Hepatocyte (in vitro differentiated cells): ENCODE results near the gene NXT1. TPM values are rescaled to one million over a fixed set of nuclear protein-coding genes. Genes with fewer than 3 reads are reported as not detected.

Experiments
- DNase-seq: peaks from one replicate; pipeline ENCODE4 v3.0.0-alpha.2; 2016; ENCODE audit warnings: low spot score
- H2AFZ ChIP-seq: fragments of 200-600 bp; sonication (generic); 2 replicates; pipeline ENCODE4 v1.6.0; 2016; ENCODE audit warnings: antibody characterized with exemption, mild to moderate bottlenecking
- H3K27ac ChIP-seq: fragments of 200-600 bp; sonication (generic); 2 replicates; pipeline ENCODE4 v1.5.1; 2016; ENCODE audit warnings: mild to moderate bottlenecking
- H3K27me3 ChIP-seq: fragments of 200-600 bp; sonication (generic); 2 replicates; pipeline ENCODE4 v1.6.1; 2016
- H3K36me3 ChIP-seq: fragments of 200-600 bp; sonication (generic); replicated peaks from 2 replicates; pipeline ENCODE4 v1.5.1; 2016; ENCODE audit warnings: low read depth; ENCODE audit not compliant: insufficient read depth
- H3K4me1 ChIP-seq: fragments of 200-600 bp; sonication (generic); 2 replicates; pipeline ENCODE4 v1.5.1; 2016; ENCODE audit warnings: mild to moderate bottlenecking, moderate library complexity; ENCODE audit not compliant: insufficient read depth
- H3K4me2 ChIP-seq: fragments of 200-600 bp; sonication (generic); 2 replicates; pipeline ENCODE4 v1.6.0; 2016
- H3K4me3 ChIP-seq: fragments of 200-600 bp; sonication (generic); 2 replicates; pipeline ENCODE4 v1.5.1; 2016; ENCODE audit warnings: mild to moderate bottlenecking
- H3K79me2 ChIP-seq: fragments of 200-600 bp; sonication (generic); 2 replicates; pipeline ENCODE4 v1.6.0; 2017; ENCODE audit warnings: mild to moderate bottlenecking
- H3K9me2 ChIP-seq: fragments of 200-600 bp; sonication (generic); replicated peaks from 2 replicates; pipeline ENCODE4 v1.6.0; 2017; ENCODE audit warnings: mild to moderate bottlenecking; ENCODE audit not compliant: insufficient read depth
- H3K9me3 ChIP-seq: fragments of 200-600 bp; sonication (generic); 2 replicates; pipeline ENCODE4 v1.5.1; 2016; ENCODE audit warnings: low read depth, mild to moderate bottlenecking
- H4K20me1 ChIP-seq: fragments of 200-600 bp; sonication (generic); 2 replicates; pipeline ENCODE4 v1.6.0; 2016; ENCODE audit warnings: mild to moderate bottlenecking; ENCODE audit not compliant: insufficient read depth, poor library complexity, severe bottlenecking
- CTCF ChIP-seq: fragments of 200-600 bp; sonication (generic); IDR thresholded peaks from 2 replicates; pipeline ENCODE4 v1.5.1; 2016; ENCODE audit warnings: antibody characterized with exemption, mild to moderate bottlenecking; ENCODE audit not compliant: poor library complexity
- EZH2 ChIP-seq: fragments of 200-600 bp; sonication (generic); IDR thresholded peaks from 2 replicates; pipeline ENCODE4 v1.6.1; 2016; ENCODE audit warnings: antibody characterized with exemption, mild to moderate bottlenecking, borderline replicate concordance
- EZH2phosphoT487 ChIP-seq: fragments of 200-600 bp; sonication (generic); IDR thresholded peaks from one replicate; pipeline ENCODE4 v1.6.1; 2018; ENCODE audit warnings: antibody characterized with exemption, mild to moderate bottlenecking, low read depth, moderate library complexity; ENCODE audit not compliant: unreplicated experiment, severe bottlenecking
- WGBS: methylation state at CpG from one replicate; pipeline ENCODE4 v1.1.6; 2016; ENCODE audit warnings: low lambda C conversion rate; ENCODE audit errors: missing lambda C conversion rate; 5-methylcytosine and 5-hydroxymethylcytosine counted together
- polyA plus RNA-seq: library from polyadenylated mRNA; unstranded; fragments of >200 nt; fragmentation: Nextera tagmentation; extraction: Ambion mirVana; gene quantifications from 2 replicates; pipeline ENCODE4 v1.2.1, GENCODE V29; 2016
- total RNA-seq: library from RNA; depleted of rRNA; stranded (reverse); fragments of >200 nt; gene quantifications from 2 replicates; pipeline ENCODE4 v1.2.3, GENCODE V29; 2014

The NXT1 gene
- total and polyA plus RNA-seq, 2 experiments from 2014 or later: 29.7 to 36.3 TPM

DNA sequence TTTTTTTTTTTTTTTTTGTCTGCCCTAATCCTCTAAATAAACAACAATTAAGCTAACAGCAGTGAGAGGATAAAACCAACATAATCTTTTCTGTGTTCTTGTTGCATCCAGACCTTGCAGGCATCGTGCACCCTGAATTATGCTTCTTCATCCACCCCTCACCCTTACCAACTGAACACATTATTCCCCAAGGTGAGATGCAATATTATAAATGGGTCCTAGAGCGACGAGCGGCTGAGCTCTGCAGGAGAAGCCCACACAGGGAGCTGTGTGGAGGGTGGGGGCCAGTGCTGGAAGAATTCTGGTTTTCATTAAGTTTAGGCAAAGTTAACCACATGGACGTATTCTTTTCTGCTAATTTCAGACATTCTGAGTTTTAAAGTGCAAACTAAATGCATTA is 32.2 kb upstream of the NXT1 start:
- Histone ChIP-seq H3K27ac (no peak overlapping the region), H4K20me1 (no peaks in the 10 kb centered on the region), H3K9me2 (no peaks in the 10 kb centered on the region), H3K9me3 (no peaks in the 10 kb centered on the region), H3K27me3 (no peaks in the 10 kb centered on the region), H3K4me1 (no peaks in the 10 kb centered on the region), H3K4me2 (no peak overlapping the region), H3K4me3 (no peak overlapping the region), H3K36me3 (no peaks in the 10 kb centered on the region), H2AFZ (no peak overlapping the region), H3K79me2 (no peaks in the 10 kb centered on the region)
- no peak for TF ChIP-seq EZH2
- no peak for TF ChIP-seq CTCF
- no peak for TF ChIP-seq EZH2phosphoT487
- DNase-seq: no peak
- 56% methylated on average over 5 of the region's 5 CpGs for WGBS

DNA sequence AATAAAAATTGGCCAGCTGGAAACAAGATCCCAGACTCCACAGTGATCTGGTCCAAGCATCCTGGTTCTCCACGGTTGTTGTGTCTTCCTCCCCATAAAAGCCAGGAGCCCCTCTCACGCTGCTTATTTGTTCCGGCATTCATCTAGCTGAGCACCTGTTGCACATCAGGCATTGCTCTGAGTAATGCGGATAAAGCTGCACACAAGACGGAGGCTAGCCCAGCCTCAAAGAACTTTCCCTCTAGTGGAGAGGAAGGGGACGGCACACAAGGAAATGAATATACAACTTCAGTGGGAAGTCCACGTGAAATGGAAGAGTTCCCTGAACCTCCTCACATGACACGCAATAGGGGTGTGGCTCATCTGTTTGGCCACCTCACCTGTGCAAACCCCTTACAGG is 30.3 kb upstream of the NXT1 start:
- H2AFZ ChIP-seq: no peak overlapping the region
- H3K9me3 ChIP-seq: no peaks in the 10 kb centered on the region
- H3K27ac ChIP-seq: no peak overlapping the region
- no peak overlapping the region for H3K4me3 ChIP-seq
- H3K4me2 ChIP-seq: no peak overlapping the region
- 72% methylated on average over 8 of the region's 8 CpGs for WGBS
- H3K9me2 ChIP-seq: no peaks in the 10 kb centered on the region
- H4K20me1 ChIP-seq: no peaks in the 10 kb centered on the region
- H3K36me3 ChIP-seq: no peaks in the 10 kb centered on the region
- no peaks in the 10 kb centered on the region for H3K79me2 ChIP-seq
- TF ChIP-seq EZH2: no peak
- TF ChIP-seq CTCF: peak; percentile 29
- H3K27me3 ChIP-seq: no peaks in the 10 kb centered on the region
- no peaks in the 10 kb centered on the region for H3K4me1 ChIP-seq
- peak; percentile 23 for DNase-seq

- TF ChIP-seq CTCF (no peak), EZH2 (no peak), EZH2phosphoT487 (no peak)
- H3K36me3 ChIP-seq: no peaks in the 10 kb centered on the region
- no peak overlapping the region for H3K4me3 ChIP-seq
- no peak for DNase-seq
- no peak overlapping the region for H3K4me2 ChIP-seq
- WGBS: 62% methylated on average over 3 of the region's 3 CpGs
- H3K9me2 ChIP-seq: no peaks in the 10 kb centered on the region
- H2AFZ ChIP-seq: no peak overlapping the region
- no peaks in the 10 kb centered on the region for H3K4me1 ChIP-seq
- no peaks in the 10 kb centered on the region for H4K20me1 ChIP-seq
- no peaks in the 10 kb centered on the region for H3K9me3 ChIP-seq
- H3K27me3 ChIP-seq: no peaks in the 10 kb centered on the region
- H3K79me2 ChIP-seq: no peaks in the 10 kb centered on the region
- H3K27ac ChIP-seq: no peak overlapping the region
Measured at GRCh38 chr20:23325107-23325506, 25.5 kb upstream of the NXT1 start.

DNA sequence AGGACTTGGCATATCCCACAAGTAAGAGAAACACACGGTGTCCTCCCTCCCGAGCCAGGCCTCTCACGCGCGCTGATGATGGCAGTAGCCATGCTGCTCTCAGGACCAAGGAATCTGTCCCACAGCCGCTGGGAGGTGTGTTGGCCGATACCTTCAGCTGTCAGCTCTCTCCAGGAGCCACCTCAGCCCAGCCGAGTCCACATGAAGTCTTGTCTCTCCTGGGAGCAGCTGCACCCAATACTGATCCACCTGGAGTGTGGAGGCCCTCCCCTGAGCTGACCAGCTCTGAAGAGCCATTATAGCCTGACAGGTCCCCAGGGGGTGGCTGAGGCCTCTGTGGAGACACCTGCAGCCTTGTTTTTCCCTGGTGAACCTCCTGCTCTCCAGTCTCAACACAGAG is 23.8 kb upstream of the NXT1 start:
- 94% methylated on average over 8 of the region's 8 CpGs for WGBS
- H3K9me2 ChIP-seq: no peaks in the 10 kb centered on the region
- TF ChIP-seq EZH2: no peak
- TF ChIP-seq CTCF: no peak
- TF ChIP-seq EZH2phosphoT487: no peak

More for the DNA sequence above, 23.8 kb upstream of the NXT1 start:
- Histone ChIP-seq H3K9me3 (no peaks in the 10 kb centered on the region), H3K79me2 (no peaks in the 10 kb centered on the region), H3K36me3 (no peaks in the 10 kb centered on the region), H3K27me3 (no peaks in the 10 kb centered on the region), H3K4me2 (no peak overlapping the region), H3K4me1 (no peaks in the 10 kb centered on the region), H4K20me1 (no peaks in the 10 kb centered on the region), H2AFZ (no peak overlapping the region), H3K27ac (no peak overlapping the region), H3K4me3 (no peak overlapping the region)
- DNase-seq: no peak
